DOHH2 (cell line): ENCODE measurements around the gene CAMSAP3.

Source experiments
- CTCF ChIP-seq: fragments of 200-600 bp; sonication (generic); IDR thresholded peaks from one replicate; pipeline ENCODE4 v1.5.1; 2014; ENCODE audit warnings: antibody characterized with exemption, mild to moderate bottlenecking, low read depth, low read length; ENCODE audit not compliant: poor library complexity, severe bottlenecking
- EZH2phosphoT487 ChIP-seq: fragments of 200-600 bp; sonication (generic); IDR thresholded peaks from 2 replicates; pipeline ENCODE4 v1.6.1; 2017; ENCODE audit warnings: borderline replicate concordance, mild to moderate bottlenecking, antibody characterized with exemption, low read length, moderate library complexity, mixed read lengths

- TF ChIP-seq EZH2phosphoT487 (no peak), CTCF (no peak)
Measured at GRCh38 chr19:7622933-7623685, 27.4 kb downstream of the CAMSAP3 start.
